GM18907 (cell line): Measurements from ENCODE around the gene CLIP1.
"Not testable (repeated sequence)": the region's sequence is repeated elsewhere in the genome, so short reads cannot be mapped to it uniquely, and the experiment has no call there.

Experiments
- ATAC-seq: cut with Tn5 transposase; IDR thresholded peaks from one replicate; pipeline ENCODE4 v1.9.1; 2021; ENCODE audit warnings: mild to moderate bottlenecking, moderate library complexity; ENCODE audit not compliant: unreplicated experiment

CLIP1 gene

DNA sequence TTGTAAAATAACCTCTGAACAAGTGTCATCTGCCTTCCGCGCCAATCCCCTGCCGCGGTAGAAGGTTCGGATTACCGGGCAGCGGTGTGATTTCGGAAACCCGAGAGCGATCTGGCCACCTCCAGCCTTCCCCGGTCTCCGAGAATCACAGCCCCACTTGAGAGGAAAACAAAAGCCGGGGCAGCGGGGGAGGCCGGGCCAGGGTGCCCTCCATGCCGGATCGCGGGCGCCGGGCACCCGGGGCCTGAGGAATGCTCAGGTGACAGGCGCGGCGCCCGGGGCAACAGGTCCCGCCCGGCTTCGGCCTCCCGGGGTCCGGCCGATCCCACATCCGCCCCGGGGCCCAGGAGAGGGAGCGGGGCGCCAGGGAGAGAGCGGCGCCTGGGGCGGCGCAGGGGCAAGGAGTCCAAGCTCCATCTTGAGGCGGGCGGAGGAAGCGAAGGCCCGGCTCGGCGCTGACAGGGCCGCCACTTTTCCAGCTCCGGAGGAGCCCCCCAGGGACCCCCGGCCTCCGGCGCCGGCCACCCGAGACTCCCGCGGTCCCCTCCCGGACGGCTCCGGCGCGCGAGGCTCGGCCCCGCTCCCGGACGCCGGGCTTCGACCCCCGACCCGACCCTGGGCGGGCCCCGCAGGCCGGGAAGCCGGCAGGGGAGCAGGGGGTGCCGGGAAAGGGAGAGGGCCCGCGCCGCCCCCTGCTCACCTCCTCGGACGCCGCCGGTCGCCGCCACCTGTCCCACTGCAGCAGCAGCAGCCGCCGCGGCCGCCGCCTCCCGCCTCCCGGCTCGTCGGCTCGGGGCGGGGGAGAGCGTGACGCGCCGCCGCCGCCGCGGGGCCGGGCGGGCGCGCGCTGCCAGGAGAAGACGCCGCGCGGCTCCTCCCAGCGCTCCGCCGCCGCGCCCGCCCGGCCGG lies at the start of gene CLIP1:
Gene CLIP1, minus strand, starts transcription at position 849 of the 909 bp plus-strand sequence. CDS start 42,217 bp downstream, outside the sequence.
- peak; percentile 72 for ATAC-seq

DNA sequence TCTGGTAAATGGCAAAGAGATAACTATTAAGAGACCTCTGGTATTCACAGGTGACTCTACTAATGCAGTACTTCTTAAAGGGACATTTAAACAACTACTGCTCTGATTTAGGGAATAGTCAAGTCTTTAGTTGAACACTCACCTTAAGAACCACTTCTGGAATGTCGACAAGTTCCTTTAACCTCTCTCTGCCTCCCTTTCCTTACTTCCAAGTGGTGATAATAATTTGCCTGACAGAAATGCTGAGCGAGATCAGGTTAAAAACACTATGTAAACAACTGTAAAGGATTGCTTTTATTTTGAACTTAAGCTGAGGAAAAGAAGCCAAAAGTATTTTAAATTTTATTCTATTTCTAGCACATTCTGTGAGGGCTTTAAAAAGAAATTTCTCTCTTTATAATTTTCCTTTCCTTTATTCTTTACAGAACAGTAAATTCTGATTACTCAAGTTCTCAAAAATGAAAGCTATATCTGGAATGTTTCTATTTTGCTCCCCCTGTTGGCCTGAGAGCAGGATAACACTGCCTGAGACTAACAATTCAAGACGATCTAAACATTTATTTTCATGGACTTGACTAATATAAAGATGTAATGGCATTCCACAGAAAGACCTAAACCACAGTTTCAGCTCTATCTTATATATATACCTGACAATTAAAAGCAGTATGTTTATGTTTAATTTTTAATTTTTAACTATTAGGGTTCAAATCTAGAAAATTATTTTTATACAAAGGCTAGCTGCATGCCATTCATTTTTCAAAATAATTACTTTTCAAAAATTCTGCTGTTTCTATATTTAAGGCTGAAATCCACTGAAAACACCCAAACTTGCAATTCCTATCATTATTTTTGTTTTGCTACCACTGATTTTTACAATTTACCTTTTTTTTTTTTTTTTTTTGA lies 49.1 kb upstream of the CLIP1 start:
- ATAC-seq, result no peak

DNA sequence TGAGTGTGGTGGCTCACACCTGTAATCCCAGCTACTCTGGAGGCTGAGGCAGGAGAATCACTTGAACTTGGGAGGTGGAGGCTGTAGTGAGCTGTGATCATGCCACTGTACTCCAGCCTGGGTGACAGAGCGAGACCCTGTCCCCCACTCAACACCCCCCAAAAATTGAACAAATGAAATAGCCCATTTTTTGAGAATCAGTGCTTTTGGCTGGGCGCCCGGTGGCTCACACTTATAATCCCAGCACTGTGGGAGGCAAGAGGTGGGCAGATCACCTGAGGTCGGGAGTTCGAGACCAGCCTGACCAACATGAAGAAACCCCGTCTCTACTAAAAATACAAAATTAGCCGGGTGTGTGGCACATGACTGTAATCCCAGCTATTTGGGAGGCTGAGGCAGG lies 48.1 kb upstream of the CLIP1 start:
- not testable (repeated sequence) for ATAC-seq

DNA sequence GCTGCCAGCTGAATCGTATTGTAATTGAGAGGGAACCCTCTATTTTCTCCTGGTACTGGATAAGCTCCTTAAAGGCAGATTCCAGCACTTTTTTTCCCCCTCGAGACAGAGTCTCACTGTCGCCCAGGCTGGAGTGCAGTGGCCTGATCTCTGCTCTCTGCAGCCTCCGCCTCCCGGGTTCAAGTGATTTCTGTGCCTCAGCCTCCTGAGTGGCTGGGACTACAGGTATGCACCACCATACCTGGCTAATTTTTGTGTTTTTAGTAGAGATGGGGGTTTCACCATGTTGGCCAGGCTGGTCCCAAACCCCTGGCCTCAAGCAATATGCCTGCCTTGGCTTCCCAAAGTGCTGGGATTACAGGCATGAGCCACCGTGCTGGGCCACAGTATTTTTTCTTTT lies 47.4 kb upstream of the CLIP1 start:
- ATAC-seq, result not testable (repeated sequence)

DNA sequence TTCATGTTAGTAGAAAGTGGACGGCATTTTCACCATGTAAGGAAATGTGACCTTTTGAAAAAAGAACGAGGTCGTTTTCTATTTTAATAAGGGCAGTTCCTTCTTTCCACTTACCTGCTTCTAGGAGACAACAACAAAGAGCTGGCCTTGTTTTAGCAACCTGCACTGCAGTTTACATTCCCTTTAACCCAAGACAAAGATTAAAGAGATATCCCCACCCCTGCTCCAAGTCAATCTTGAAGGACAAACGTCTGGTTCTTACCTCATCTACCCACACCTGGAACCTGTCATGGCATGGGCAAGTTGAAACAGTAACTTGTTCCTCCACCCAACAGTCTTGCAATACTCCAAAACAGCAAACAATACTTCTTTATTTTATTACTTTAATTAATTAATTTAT lies 45.5 kb upstream of the CLIP1 start:
- no peak for ATAC-seq

- ATAC-seq, result not testable (repeated sequence)
Measured at GRCh38 chr12:122464317-122465042, 42.0 kb upstream of the CLIP1 start.

DNA sequence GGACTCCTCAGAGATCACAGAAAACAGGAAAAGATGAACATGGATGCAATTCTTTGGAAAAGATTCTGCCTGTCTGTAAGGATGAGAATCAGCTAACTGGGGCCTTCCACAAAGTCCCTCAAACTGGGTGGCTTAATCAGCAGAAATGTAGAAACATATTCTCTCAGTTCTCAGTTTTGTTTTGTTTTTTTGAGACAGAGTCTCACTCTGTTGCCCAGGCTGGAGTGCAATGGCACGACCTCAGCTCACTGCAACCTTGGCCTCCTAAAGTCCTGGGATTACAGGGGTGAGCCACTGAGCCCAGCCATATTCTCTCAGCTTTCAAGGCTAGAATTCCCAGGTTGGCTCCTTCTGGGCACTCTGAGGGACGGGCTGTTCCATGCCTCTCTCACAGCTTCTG lies 38.2 kb upstream of the CLIP1 start:
- ATAC-seq, result no peak

DNA sequence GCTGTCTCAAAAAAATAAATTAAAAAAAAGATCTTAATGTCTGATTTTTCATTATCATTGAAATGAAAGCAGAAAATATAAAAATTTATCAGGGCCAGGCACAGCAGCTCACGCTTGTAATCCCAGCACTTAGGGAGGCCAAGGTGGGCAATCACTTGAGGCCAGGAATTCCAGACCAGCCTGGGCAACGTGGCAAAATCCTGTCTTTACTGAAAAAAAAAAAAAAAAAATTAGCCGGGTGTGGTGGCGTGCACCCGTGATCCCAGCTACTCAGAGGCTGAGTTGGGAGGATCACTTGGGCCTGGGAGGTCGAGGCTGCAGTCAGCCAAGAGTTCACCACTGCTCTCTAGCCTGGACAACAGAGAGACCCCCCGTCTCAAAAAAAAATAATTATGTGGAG lies 37.6 kb upstream of the CLIP1 start:
- ATAC-seq, result no peak

- no peak for ATAC-seq
Measured at GRCh38 chr12:122459211-122459610, 36.7 kb upstream of the CLIP1 start.

DNA sequence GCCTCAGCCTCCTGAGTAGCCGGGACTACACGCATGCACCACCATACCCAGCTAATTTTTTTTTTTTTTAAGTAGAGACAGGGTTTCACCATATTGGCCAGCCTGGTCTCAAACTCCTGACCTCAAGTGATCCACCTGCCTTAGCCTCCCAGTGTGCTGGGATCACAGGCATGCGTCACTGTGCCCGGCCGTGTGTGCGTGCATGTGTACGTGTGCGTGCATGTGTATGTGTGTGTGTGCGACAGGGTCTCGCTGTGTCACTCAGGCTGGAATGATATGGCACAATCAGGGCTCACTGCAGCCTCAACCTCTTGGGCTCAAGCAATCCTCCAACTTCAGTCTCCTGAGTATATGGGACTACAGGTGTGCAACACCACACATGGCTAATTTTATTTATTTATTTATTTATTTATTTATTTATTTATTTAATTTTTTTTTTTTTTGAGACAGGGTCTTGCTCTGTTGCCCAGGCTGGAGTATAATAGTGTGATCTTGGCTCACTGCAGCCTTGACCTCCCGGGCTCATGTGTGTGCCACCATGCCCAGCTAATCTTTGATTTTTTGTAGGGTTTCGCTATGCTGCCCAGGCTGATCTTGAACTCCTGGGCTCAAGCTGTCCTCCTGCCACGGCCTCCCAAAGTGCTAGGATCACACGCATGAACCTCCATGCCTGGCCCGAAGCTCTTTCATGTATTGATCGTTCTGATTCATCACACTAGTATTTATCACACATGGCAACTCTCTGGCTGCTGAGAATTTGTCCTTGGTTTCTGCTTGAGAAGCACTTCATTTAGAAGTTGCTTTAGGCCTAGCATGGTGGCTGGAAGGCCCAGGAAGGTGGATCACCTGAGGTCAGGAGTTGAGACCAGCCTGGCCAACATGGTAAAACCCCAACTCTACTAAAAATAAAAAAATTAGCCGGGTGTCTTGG lies 35.9 kb upstream of the CLIP1 start:
- ATAC-seq, result no peak

GRCh38 chr12:122457627-122458026 lies 35.2 kb upstream of the CLIP1 start:
- no peak for ATAC-seq

- ATAC-seq, result no peak
Measured at GRCh38 chr12:122454739-122455138, 32.3 kb upstream of the CLIP1 start.

- no peak for ATAC-seq
Measured at GRCh38 chr12:122454250-122454721, 31.8 kb upstream of the CLIP1 start.

- no peak for ATAC-seq
Measured at GRCh38 chr12:122452701-122453285, 30.3 kb upstream of the CLIP1 start.

GRCh38 chr12:122449317-122449716 lies 26.8 kb upstream of the CLIP1 start:
- ATAC-seq, result no peak

- ATAC-seq, result not testable (repeated sequence)
Measured at GRCh38 chr12:122447825-122448224, 25.4 kb upstream of the CLIP1 start.

DNA sequence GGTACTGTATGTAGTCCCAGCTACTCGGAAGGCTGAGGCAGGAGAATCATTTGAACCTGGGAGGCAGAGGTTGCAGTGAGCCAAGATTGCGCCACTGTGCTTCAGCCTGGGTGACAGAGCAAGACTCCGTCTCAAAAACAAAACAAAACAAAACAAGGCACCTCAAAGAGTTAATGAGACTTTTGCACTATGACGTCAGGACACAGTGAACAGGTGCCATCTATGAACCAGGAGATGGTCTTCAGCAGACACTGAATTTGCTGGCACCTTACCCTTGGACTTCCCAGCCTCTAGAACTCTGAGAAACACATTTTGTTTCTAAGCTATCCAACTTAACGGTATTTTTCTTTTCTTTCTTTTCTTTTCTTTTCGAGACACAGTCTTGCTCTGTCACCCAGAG lies 23.9 kb upstream of the CLIP1 start:
- ATAC-seq, result not testable (repeated sequence)

DNA sequence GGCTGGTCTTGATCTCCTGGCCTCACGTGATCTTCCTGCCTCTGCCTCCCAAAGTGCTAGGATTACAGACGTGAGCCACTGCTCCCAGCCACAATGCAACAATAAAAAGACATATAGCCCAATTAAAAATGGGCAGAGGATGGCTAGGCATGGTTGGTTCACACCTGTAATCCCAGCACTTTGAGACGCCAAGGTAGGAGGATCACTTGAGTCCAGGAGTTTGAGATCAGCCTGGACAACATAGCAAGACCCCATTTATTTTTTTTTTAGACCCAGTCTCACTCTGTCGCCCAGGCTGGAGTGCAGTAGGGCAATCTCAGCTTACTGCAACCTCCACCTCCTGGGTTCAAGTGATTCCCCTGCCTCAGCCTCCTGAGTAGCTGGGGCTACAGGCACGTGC lies 21.6 kb upstream of the CLIP1 start:
- not testable (repeated sequence) for ATAC-seq

DNA sequence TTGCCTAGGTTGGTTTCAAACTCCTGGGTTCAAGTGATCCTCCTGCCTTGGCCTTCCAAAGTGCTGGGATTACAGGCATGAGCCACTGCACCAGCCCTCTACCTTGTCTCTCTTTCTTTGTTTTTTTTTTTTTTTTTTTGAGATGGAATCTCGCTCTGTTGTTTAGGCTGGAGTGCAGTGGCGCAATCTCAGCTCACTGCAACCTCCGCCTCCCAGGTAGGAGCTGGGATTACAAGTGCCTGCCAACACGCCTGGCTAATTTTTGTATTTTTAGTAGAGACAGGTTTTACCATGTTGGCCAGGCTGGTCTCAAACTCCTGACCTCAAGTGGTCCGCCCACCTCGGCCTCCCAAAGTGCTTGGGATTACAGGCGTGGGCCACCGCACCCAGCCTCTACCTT lies 16.4 kb upstream of the CLIP1 start:
- not testable (repeated sequence) for ATAC-seq
